Calu3 (cell line): ENCODE measurements around the gene HSD17B13. TPM values are rescaled to one million over a fixed set of nuclear protein-coding genes. Genes with fewer than 3 reads are reported as not detected.
A peak's percentile ranks its signal among the peaks of the same experiment; 100 is the strongest.
"Not testable (repeated sequence)": the region's sequence is repeated elsewhere in the genome, so short reads cannot be mapped to it uniquely, and the experiment has no call there.

Experiments used
- BruUV-seq: library from RNA; stranded (reverse); fragments of 400-500 nt; replicated peaks from 2 replicates; lab custom pipeline; 2021; lab: Mats Ljungman, UMichigan
- CTCF ChIA-PET: fragments of 300-600 bp; sonication (Branson Sonifier 250); formaldehyde crosslinking; loops from one replicate; lab custom pipeline; 2022; ENCODE audit warnings: antibody characterized with exemption; lab: Charles Lee
- DNase-seq: peaks from one replicate; pipeline ENCODE4 v3.0.0; 2022
- H3K27ac Mint-ChIP-seq: one replicate; pipeline ENCODE4 v1.8.0; 2022; ENCODE audit warnings: mixed read lengths; ENCODE audit not compliant: unreplicated experiment
- H3K27me3 Mint-ChIP-seq: one replicate; pipeline ENCODE4 v1.8.0; 2022; ENCODE audit warnings: mixed read lengths; ENCODE audit not compliant: unreplicated experiment
- H3K36me3 Mint-ChIP-seq: one replicate; pipeline ENCODE4 v1.8.0; 2022; ENCODE audit warnings: mild to moderate bottlenecking, moderate library complexity, mixed read lengths; ENCODE audit not compliant: insufficient read depth, unreplicated experiment
- H3K4me1 Mint-ChIP-seq: one replicate; pipeline ENCODE4 v1.8.0; 2022; ENCODE audit warnings: mild to moderate bottlenecking, low read depth, mixed read lengths; ENCODE audit not compliant: unreplicated experiment
- H3K4me3 Mint-ChIP-seq: one replicate; pipeline ENCODE4 v1.8.0; 2022; ENCODE audit warnings: mild to moderate bottlenecking, low read depth, moderate library complexity, mixed read lengths; ENCODE audit not compliant: unreplicated experiment
- H3K9me3 Mint-ChIP-seq: one replicate; pipeline ENCODE4 v1.8.0; 2022; ENCODE audit warnings: low read depth, mixed read lengths; ENCODE audit not compliant: unreplicated experiment
- CTCF ChIP-seq: fragments of 200-600 bp; IDR thresholded peaks from one replicate; pipeline ENCODE4 v1.8.0; 2022; ENCODE audit warnings: antibody characterized with exemption; ENCODE audit not compliant: unreplicated experiment
- intact Hi-C: fragments of 100-400 bp; cut with micrococcal nuclease; formaldehyde crosslinking; loops from one replicate; pipeline ENCODE4 v1.10.0; 2022; ENCODE audit not compliant: unreplicated experiment
- total RNA-seq: library from RNA; stranded (reverse); gene quantifications from 2 replicates; pipeline ENCODE4 v1.2.3, GENCODE V29; 2022

The HSD17B13 gene
- total RNA-seq, 1 experiment from 2014 or later = not detected

GRCh38 chr4:87354168-87355102 lies 31.8 kb upstream of the HSD17B13 start:
- Mint-ChIP-seq H3K4me3 (no peak overlapping the region), H3K36me3 (peaks cover 9% of the 10 kb centered on the region), H3K9me3 (no peaks in the 10 kb centered on the region), H3K4me1 (no peaks in the 10 kb centered on the region), H3K27me3 (no peaks in the 10 kb centered on the region), H3K27ac (no peak overlapping the region)
- intact Hi-C loops = no loop called here
- DNase-seq = no peak
- no peak for TF ChIP-seq CTCF
- CTCF ChIA-PET = no interaction called here
- BruUV-seq = TSS peak; percentile 9

- CTCF ChIA-PET = no interaction called here
- no peak for DNase-seq
- no peaks in the 10 kb centered on the region for H3K27me3 Mint-ChIP-seq
- H3K4me3 Mint-ChIP-seq = no peak overlapping the region
- intact Hi-C loops = no loop called here
- H3K9me3 Mint-ChIP-seq = no peaks in the 10 kb centered on the region
- peaks cover 9% of the 10 kb centered on the region for H3K36me3 Mint-ChIP-seq
- no TSS peak for BruUV-seq
- no peak overlapping the region for H3K27ac Mint-ChIP-seq
- H3K4me1 Mint-ChIP-seq = no peaks in the 10 kb centered on the region
- no peak for TF ChIP-seq CTCF
Observed at GRCh38 chr4:87353592-87353991, 30.9 kb upstream of the HSD17B13 start.

- CTCF ChIA-PET = no interaction called here
- intact Hi-C loops = no loop called here
- Mint-ChIP-seq H3K27ac (no peak overlapping the region), H3K4me1 (no peaks in the 10 kb centered on the region), H3K36me3 (peaks cover 7% of the 10 kb centered on the region), H3K9me3 (peaks cover 6% of the 10 kb centered on the region), H3K4me3 (no peak overlapping the region), H3K27me3 (no peaks in the 10 kb centered on the region)
- DNase-seq = no peak
- TF ChIP-seq CTCF = no peak
- BruUV-seq = no TSS peak
Observed at GRCh38 chr4:87345139-87345538, 22.5 kb upstream of the HSD17B13 start.

GRCh38 chr4:87342872-87343271 lies 20.2 kb upstream of the HSD17B13 start:
- BruUV-seq = no TSS peak
- Mint-ChIP-seq H3K27ac (no peak overlapping the region), H3K9me3 (peaks cover 6% of the 10 kb centered on the region), H3K27me3 (no peaks in the 10 kb centered on the region), H3K4me3 (no peak overlapping the region), H3K4me1 (no peaks in the 10 kb centered on the region), H3K36me3 (peaks cover 7% of the 10 kb centered on the region)
- TF ChIP-seq CTCF = no peak
- no peak for DNase-seq
- CTCF ChIA-PET = interaction anchor here (0.7 kb wide), 1 partner anchor 500 kb away, joined by 6 read pairs; no protein-coding TSS in a partner anchor
- intact Hi-C loops = no loop called here

- H3K27ac Mint-ChIP-seq, BruUV-seq, H3K4me1 Mint-ChIP-seq, H3K4me3 Mint-ChIP-seq, H3K27me3 Mint-ChIP-seq, DNase-seq, intact Hi-C loops, H3K36me3 Mint-ChIP-seq, H3K9me3 Mint-ChIP-seq: not testable (repeated sequence)
- CTCF ChIA-PET = interaction anchor here (0.7 kb wide), 2 partner anchors 48 to 501 kb away, joined by 5 to 6 read pairs; no protein-coding TSS in a partner anchor
Observed at GRCh38 chr4:87341954-87342635, 19.4 kb upstream of the HSD17B13 start.
